ENCODE data around the gene FBXO4.
"Not testable (repeated sequence)": the region's sequence is repeated elsewhere in the genome, so short reads cannot be mapped to it uniquely, and the experiment has no call there.

The FBXO4 gene

GRCh38 chr5:41962491-41962890 lies 37.4 kb downstream of the FBXO4 start:
- Histone ChIP-seq H3K4me1 (ENCODE audit: control insufficient read depth, low read depth, low read length) (no peaks in the 10 kb centered on the region), H3K36me3 (ENCODE audit: control insufficient read depth, low read depth, low read length) (no peaks in the 10 kb centered on the region), H3K9me3 (ENCODE audit: control insufficient read depth, low read depth, low read length) (peaks cover 5% of the 10 kb centered on the region), H3K9ac (ENCODE audit: low read length) (no peak overlapping the region), H3K27ac (ENCODE audit: low read length) (no peak overlapping the region), H3K4me3 (ENCODE audit: low read length) (no peak overlapping the region), H3K27me3 (ENCODE audit: control insufficient read depth, insufficient read depth, low read length) (no peaks in the 10 kb centered on the region)

DNA sequence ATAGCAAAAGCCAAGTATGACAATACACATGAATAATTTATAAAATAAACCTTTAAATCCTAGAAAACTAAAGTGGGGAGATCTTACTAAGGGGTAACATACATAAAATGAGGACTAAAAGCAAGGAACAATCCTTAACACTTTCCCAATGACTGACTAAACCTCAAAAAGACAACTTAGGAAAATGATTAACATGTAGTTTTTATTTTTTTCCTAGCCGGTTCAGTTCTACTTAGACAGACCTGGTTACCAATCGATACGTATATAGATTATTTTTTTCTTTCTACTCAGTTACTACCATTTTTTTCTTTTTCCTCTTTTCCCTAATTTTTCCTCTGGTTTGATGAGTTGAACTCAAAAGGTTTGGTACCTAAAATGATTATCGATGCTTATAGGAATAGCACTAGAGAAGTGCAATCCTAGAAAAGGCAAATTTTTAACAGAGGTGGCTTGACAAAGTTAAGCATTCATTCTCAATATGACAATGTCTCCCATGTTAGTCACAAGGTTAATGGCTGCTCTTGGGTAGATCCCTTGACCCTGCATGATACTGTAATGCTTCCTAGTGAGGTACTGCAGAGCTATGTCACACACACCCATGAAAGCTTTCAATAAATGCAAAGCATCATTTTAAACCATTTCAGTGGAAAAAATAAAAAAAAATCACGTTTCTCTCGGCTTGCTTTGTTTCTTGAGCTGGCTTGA lies 41.5 kb downstream of the FBXO4 start:
- no peaks in the 10 kb centered on the region for H3K4me1 ChIP-seq (ENCODE audit: control insufficient read depth, low read depth, low read length)
- H3K27ac ChIP-seq (ENCODE audit: low read length): no peak overlapping the region
- no peak overlapping the region for H3K9ac ChIP-seq (ENCODE audit: low read length)
- no peak overlapping the region for H3K4me3 ChIP-seq (ENCODE audit: low read length)
- H3K36me3 ChIP-seq (ENCODE audit: control insufficient read depth, low read depth, low read length): no peaks in the 10 kb centered on the region
- no peaks in the 10 kb centered on the region for H3K27me3 ChIP-seq (ENCODE audit: control insufficient read depth, insufficient read depth, low read length)
- H3K9me3 ChIP-seq (ENCODE audit: control insufficient read depth, low read depth, low read length): no peaks in the 10 kb centered on the region

- Histone ChIP-seq H3K27me3 (ENCODE audit: control insufficient read depth, insufficient read depth, low read length) (no peaks in the 10 kb centered on the region), H3K9me3 (ENCODE audit: control insufficient read depth, low read depth, low read length) (no peaks in the 10 kb centered on the region), H3K27ac (ENCODE audit: low read length) (no peak overlapping the region), H3K4me3 (ENCODE audit: low read length) (no peak overlapping the region), H3K9ac (ENCODE audit: low read length) (no peak overlapping the region), H3K4me1 (ENCODE audit: control insufficient read depth, low read depth, low read length) (no peaks in the 10 kb centered on the region), H3K36me3 (ENCODE audit: control insufficient read depth, low read depth, low read length) (no peaks in the 10 kb centered on the region)
These were observed 42.3 kb downstream of the FBXO4 start for GRCh38 chr5:41967401-41967800.

GRCh38 chr5:41968153-41968723 lies 43.2 kb downstream of the FBXO4 start:
- no peaks in the 10 kb centered on the region for H3K9me3 ChIP-seq (ENCODE audit: control insufficient read depth, low read depth, low read length)
- no peaks in the 10 kb centered on the region for H3K36me3 ChIP-seq (ENCODE audit: control insufficient read depth, low read depth, low read length)
- H3K27ac ChIP-seq (ENCODE audit: low read length): no peak overlapping the region
- no peaks in the 10 kb centered on the region for H3K27me3 ChIP-seq (ENCODE audit: control insufficient read depth, insufficient read depth, low read length)
- no peaks in the 10 kb centered on the region for H3K4me1 ChIP-seq (ENCODE audit: control insufficient read depth, low read depth, low read length)
- no peak overlapping the region for H3K9ac ChIP-seq (ENCODE audit: low read length)
- no peak overlapping the region for H3K4me3 ChIP-seq (ENCODE audit: low read length)

DNA sequence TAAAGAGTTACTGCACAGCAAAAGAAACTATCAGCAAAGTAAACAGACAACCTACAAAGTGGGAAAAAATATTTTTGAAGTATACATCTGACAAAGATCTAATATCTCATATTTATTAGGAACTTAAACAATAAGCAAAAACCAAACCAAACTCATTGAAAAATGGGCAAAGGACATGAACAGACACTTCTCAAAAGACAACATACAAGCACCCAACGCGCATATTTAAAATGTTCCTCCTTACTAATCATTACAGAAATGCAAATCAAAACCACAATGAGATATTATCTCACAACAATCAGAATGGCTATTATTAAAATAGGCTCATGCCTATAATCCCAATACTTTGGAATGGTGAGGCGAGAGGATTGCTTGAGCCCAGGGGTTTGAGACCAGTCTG lies 48.0 kb downstream of the FBXO4 start:
- no peaks in the 10 kb centered on the region for H3K36me3 ChIP-seq (ENCODE audit: control insufficient read depth, low read depth, low read length)
- no peak overlapping the region for H3K27ac ChIP-seq (ENCODE audit: low read length)
- no peak overlapping the region for H3K9ac ChIP-seq (ENCODE audit: low read length)
- H3K27me3 ChIP-seq (ENCODE audit: control insufficient read depth, insufficient read depth, low read length): no peaks in the 10 kb centered on the region
- H3K4me1 ChIP-seq (ENCODE audit: control insufficient read depth, low read depth, low read length): no peaks in the 10 kb centered on the region
- no peaks in the 10 kb centered on the region for H3K9me3 ChIP-seq (ENCODE audit: control insufficient read depth, low read depth, low read length)
- no peak overlapping the region for H3K4me3 ChIP-seq (ENCODE audit: low read length)

DNA sequence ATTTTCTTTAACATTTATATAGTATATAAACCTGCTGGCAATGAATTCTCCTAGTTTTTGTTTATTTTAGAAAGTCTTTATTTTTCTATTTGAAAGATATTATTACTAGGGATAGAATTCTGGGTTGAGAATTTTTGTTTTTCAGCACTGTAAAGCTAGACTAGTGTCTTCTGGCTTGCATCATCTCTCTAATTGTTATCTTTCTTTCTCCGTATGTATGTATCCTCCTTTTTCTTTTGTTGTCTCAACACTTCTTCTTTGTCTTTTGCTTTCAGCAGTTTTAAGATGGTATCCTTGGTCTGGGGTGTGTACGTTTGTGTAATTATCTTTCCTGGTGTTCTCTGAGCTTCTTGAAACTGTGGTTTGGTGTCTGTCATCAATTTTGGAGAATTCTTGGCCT lies 48.8 kb downstream of the FBXO4 start:
- no peaks in the 10 kb centered on the region for H3K27me3 ChIP-seq (ENCODE audit: control insufficient read depth, insufficient read depth, low read length)
- H3K4me1 ChIP-seq (ENCODE audit: control insufficient read depth, low read depth, low read length): no peaks in the 10 kb centered on the region
- no peaks in the 10 kb centered on the region for H3K9me3 ChIP-seq (ENCODE audit: control insufficient read depth, low read depth, low read length)
- H3K4me3 ChIP-seq (ENCODE audit: low read length): no peak overlapping the region
- no peaks in the 10 kb centered on the region for H3K36me3 ChIP-seq (ENCODE audit: control insufficient read depth, low read depth, low read length)
- H3K9ac ChIP-seq (ENCODE audit: low read length): no peak overlapping the region
- no peak overlapping the region for H3K27ac ChIP-seq (ENCODE audit: low read length)

- no peaks in the 10 kb centered on the region for H3K9me3 ChIP-seq (ENCODE audit: control insufficient read depth, low read depth, low read length)
- H3K27ac ChIP-seq (ENCODE audit: low read length): no peak overlapping the region
- H3K9ac ChIP-seq (ENCODE audit: low read length): no peak overlapping the region
- H3K4me3 ChIP-seq (ENCODE audit: low read length): no peak overlapping the region
- H3K4me1 ChIP-seq (ENCODE audit: control insufficient read depth, low read depth, low read length): no peaks in the 10 kb centered on the region
- no peaks in the 10 kb centered on the region for H3K27me3 ChIP-seq (ENCODE audit: control insufficient read depth, insufficient read depth, low read length)
- no peaks in the 10 kb centered on the region for H3K36me3 ChIP-seq (ENCODE audit: control insufficient read depth, low read depth, low read length)
These were observed 53.6 kb downstream of the FBXO4 start for GRCh38 chr5:41978676-41979075.

DNA sequence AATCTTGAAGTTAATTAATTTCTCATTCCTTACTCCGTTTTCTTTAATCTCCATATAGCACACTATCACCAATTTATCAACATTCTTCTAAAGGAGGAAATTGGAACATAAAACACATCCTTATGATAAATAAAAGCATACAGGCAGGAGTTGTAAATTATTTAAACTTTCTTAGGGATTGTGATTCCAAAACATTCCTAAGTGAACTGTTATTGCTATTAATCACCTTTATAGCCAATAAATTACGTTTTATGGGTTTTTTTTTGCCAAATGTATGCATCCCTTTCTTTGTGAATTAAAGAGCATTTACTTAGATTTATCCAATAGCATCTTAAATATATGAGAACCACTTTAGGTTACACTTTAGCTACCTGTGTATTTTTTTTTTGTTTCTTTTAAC lies 55.3 kb downstream of the FBXO4 start:
- no peak overlapping the region for H3K4me3 ChIP-seq (ENCODE audit: low read length)
- no peak overlapping the region for H3K27ac ChIP-seq (ENCODE audit: low read length)
- no peaks in the 10 kb centered on the region for H3K4me1 ChIP-seq (ENCODE audit: control insufficient read depth, low read depth, low read length)
- no peaks in the 10 kb centered on the region for H3K36me3 ChIP-seq (ENCODE audit: control insufficient read depth, low read depth, low read length)
- H3K9me3 ChIP-seq (ENCODE audit: control insufficient read depth, low read depth, low read length): no peaks in the 10 kb centered on the region
- no peaks in the 10 kb centered on the region for H3K27me3 ChIP-seq (ENCODE audit: control insufficient read depth, insufficient read depth, low read length)
- no peak overlapping the region for H3K9ac ChIP-seq (ENCODE audit: low read length)

- Histone ChIP-seq H3K4me3 (ENCODE audit: low read length) (no peak overlapping the region), H3K9me3 (ENCODE audit: control insufficient read depth, low read depth, low read length) (no peaks in the 10 kb centered on the region), H3K4me1 (ENCODE audit: control insufficient read depth, low read depth, low read length) (no peaks in the 10 kb centered on the region), H3K9ac (ENCODE audit: low read length) (no peak overlapping the region), H3K27me3 (ENCODE audit: control insufficient read depth, insufficient read depth, low read length) (no peaks in the 10 kb centered on the region), H3K27ac (ENCODE audit: low read length) (no peak overlapping the region), H3K36me3 (ENCODE audit: control insufficient read depth, low read depth, low read length) (no peaks in the 10 kb centered on the region)
These were observed 55.8 kb downstream of the FBXO4 start for GRCh38 chr5:41980870-41981269.

DNA sequence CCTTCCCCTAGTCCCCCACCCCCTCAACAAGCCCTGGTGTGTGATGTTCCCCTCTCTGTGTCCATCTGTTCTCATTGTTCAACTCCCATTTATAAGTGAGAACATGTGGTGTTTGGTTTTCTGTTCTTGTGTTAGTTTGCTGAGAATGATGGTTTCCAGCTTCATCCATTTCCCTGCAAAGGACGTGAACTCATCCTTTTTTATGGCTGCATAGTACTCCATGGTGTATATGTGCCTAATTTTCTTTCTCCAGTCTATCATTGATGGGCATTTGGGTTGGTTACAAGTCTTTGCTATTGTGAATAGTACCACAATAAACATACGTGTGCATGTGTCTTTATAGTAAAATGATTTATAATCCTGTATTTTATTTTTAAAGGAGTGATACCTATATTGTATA lies 57.8 kb downstream of the FBXO4 start:
- not testable (repeated sequence) for H3K4me1 ChIP-seq (ENCODE audit: control insufficient read depth, low read depth, low read length); H3K4me3 ChIP-seq (ENCODE audit: low read length); H3K27ac ChIP-seq (ENCODE audit: low read length); H3K9me3 ChIP-seq (ENCODE audit: control insufficient read depth, low read depth, low read length); H3K36me3 ChIP-seq (ENCODE audit: control insufficient read depth, low read depth, low read length); H3K9ac ChIP-seq (ENCODE audit: low read length); H3K27me3 ChIP-seq (ENCODE audit: control insufficient read depth, insufficient read depth, low read length)

- Histone ChIP-seq H3K36me3 (ENCODE audit: control insufficient read depth, low read depth, low read length) (no peaks in the 10 kb centered on the region), H3K9ac (ENCODE audit: low read length) (no peak overlapping the region), H3K27me3 (ENCODE audit: control insufficient read depth, insufficient read depth, low read length) (no peaks in the 10 kb centered on the region), H3K4me1 (ENCODE audit: control insufficient read depth, low read depth, low read length) (no peaks in the 10 kb centered on the region), H3K4me3 (ENCODE audit: low read length) (no peak overlapping the region), H3K9me3 (ENCODE audit: control insufficient read depth, low read depth, low read length) (no peaks in the 10 kb centered on the region), H3K27ac (ENCODE audit: low read length) (no peak overlapping the region)
These were observed 58.2 kb downstream of the FBXO4 start for GRCh38 chr5:41983284-41983683.

- Histone ChIP-seq H3K9ac (ENCODE audit: low read length) (no peak overlapping the region), H3K4me3 (ENCODE audit: low read length) (no peak overlapping the region), H3K27me3 (ENCODE audit: control insufficient read depth, insufficient read depth, low read length) (no peaks in the 10 kb centered on the region), H3K27ac (ENCODE audit: low read length) (no peak overlapping the region), H3K9me3 (ENCODE audit: control insufficient read depth, low read depth, low read length) (no peaks in the 10 kb centered on the region), H3K4me1 (ENCODE audit: control insufficient read depth, low read depth, low read length) (no peaks in the 10 kb centered on the region), H3K36me3 (ENCODE audit: control insufficient read depth, low read depth, low read length) (no peaks in the 10 kb centered on the region)
These were observed 61.0 kb downstream of the FBXO4 start for GRCh38 chr5:41985945-41986695.

Data from iPS-18a (cell line).